HFFc6 (cell line): Measurements from ENCODE around the gene ACTG1. TPM values are rescaled to one million over a fixed set of nuclear protein-coding genes. Genes with fewer than 3 reads are reported as not detected.

ENCODE experiments used
- DNase-seq: peaks from one replicate; pipeline ENCODE4 v3.0.0-alpha.2; 2018
- H3K27ac Mint-ChIP-seq: 2 replicates; pipeline ENCODE4 v1.8.0; 2020; ENCODE audit warnings: mild to moderate bottlenecking, mixed read lengths
- H3K27me3 Mint-ChIP-seq: 2 replicates; pipeline ENCODE4 v1.8.0; 2021; ENCODE audit warnings: mild to moderate bottlenecking, moderate library complexity, mixed read lengths; ENCODE audit not compliant: insufficient read depth
- H3K36me3 Mint-ChIP-seq: 2 replicates; pipeline ENCODE4 v1.8.0; 2021; ENCODE audit warnings: low read depth, mixed read lengths
- H3K4me1 Mint-ChIP-seq: 2 replicates; pipeline ENCODE4 v1.8.0; 2020; ENCODE audit warnings: low read depth, mixed read lengths
- H3K4me3 Mint-ChIP-seq: 2 replicates; pipeline ENCODE4 v1.8.0; 2020; ENCODE audit warnings: mild to moderate bottlenecking, moderate library complexity, mixed read lengths
- H3K9me3 Mint-ChIP-seq: 2 replicates; pipeline ENCODE4 v1.8.0; 2020; ENCODE audit warnings: mild to moderate bottlenecking, mixed read lengths
- total RNA-seq, 6 experiments: library from RNA; stranded (reverse); fragmentation: NEBNext Ultra II Directional; extraction: Animal tissue kit (Norgen Biotek cat#: 25700); gene quantifications; 2 replicates in 1 of 6; 3 replicates in 5 of 6; pipeline ENCODE4 v1.2.3, GENCODE V29; 2021
- TF ChIP-seq, protein P1 (sequence below): fragments of 200-600 bp; sonication (generic); IDR thresholded peaks from 2 replicates; pipeline ENCODE4 v1.5.0; 2021; ENCODE audit warnings: antibody characterized with exemption, mild to moderate bottlenecking

The ACTG1 gene
- total RNA-seq, 6 experiments from 2014 or later = 7,891 to 11,135 (median 9,908) TPM

DNA sequence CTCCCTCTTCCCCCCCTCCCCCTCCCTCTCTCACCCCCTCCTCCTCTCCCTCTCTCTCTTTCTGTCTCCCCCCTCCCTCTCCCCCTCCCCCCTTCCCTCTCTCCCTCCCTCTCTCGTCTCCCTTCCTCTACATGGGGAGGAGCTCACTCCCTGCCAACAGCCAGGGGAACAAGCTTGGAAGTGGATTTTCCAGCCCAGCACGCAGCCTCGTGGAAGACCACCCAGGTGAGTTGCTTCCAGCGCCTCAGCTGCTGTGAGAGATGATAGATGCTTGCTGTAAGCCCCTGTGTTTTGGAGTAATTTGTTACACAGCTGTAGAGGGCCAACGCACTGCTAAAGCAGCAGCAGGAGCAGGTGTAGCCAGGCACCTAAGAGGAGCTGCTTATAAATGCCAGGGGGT, 20.8 kb downstream of the ACTG1 start:
- H3K4me3 Mint-ChIP-seq = no peak overlapping the region
- peaks cover 5% of the 10 kb centered on the region; the same call in 1 of the 2 replicates for H3K4me1 Mint-ChIP-seq
- H3K36me3 Mint-ChIP-seq = no peaks in the 10 kb centered on the region
- no peaks in the 10 kb centered on the region for H3K9me3 Mint-ChIP-seq
- no peak for DNase-seq
- TF ChIP-seq, protein P1, sequence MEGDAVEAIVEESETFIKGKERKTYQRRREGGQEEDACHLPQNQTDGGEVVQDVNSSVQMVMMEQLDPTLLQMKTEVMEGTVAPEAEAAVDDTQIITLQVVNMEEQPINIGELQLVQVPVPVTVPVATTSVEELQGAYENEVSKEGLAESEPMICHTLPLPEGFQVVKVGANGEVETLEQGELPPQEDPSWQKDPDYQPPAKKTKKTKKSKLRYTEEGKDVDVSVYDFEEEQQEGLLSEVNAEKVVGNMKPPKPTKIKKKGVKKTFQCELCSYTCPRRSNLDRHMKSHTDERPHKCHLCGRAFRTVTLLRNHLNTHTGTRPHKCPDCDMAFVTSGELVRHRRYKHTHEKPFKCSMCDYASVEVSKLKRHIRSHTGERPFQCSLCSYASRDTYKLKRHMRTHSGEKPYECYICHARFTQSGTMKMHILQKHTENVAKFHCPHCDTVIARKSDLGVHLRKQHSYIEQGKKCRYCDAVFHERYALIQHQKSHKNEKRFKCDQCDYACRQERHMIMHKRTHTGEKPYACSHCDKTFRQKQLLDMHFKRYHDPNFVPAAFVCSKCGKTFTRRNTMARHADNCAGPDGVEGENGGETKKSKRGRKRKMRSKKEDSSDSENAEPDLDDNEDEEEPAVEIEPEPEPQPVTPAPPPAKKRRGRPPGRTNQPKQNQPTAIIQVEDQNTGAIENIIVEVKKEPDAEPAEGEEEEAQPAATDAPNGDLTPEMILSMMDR = no peak
- no peak overlapping the region for H3K27ac Mint-ChIP-seq
- peaks cover 5% of the 10 kb centered on the region; the same call in 1 of the 2 replicates for H3K27me3 Mint-ChIP-seq

DNA sequence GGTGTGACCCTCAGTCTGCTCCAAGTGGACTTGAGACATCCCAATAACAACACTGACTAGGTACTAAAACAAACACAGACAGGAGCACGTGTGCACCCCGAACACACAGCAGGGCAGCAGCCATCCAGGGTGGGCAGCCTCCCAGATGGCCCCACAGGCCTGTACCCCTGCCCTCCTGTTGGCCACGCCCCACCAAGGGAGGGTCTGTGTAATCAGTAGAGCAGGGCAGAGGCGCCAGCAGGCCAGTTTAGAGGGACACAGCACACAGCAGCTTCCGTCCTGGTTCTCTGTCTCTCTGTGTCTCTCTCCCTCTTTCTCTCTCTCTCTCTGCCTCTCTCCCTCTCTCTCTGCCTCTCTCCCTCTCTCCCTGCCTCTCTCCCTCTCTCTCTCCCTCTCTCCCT, 21.4 kb downstream of the ACTG1 start:
- TF ChIP-seq, protein P1 = no peak
- no peaks in the 10 kb centered on the region for H3K9me3 Mint-ChIP-seq
- H3K27me3 Mint-ChIP-seq = peaks cover 5% of the 10 kb centered on the region; the same call in 1 of the 2 replicates
- H3K27ac Mint-ChIP-seq = no peak overlapping the region
- DNase-seq = no peak
- H3K4me3 Mint-ChIP-seq = no peak overlapping the region
- peaks cover 5% of the 10 kb centered on the region; the same call in 1 of the 2 replicates for H3K4me1 Mint-ChIP-seq
- no peaks in the 10 kb centered on the region for H3K36me3 Mint-ChIP-seq

DNA sequence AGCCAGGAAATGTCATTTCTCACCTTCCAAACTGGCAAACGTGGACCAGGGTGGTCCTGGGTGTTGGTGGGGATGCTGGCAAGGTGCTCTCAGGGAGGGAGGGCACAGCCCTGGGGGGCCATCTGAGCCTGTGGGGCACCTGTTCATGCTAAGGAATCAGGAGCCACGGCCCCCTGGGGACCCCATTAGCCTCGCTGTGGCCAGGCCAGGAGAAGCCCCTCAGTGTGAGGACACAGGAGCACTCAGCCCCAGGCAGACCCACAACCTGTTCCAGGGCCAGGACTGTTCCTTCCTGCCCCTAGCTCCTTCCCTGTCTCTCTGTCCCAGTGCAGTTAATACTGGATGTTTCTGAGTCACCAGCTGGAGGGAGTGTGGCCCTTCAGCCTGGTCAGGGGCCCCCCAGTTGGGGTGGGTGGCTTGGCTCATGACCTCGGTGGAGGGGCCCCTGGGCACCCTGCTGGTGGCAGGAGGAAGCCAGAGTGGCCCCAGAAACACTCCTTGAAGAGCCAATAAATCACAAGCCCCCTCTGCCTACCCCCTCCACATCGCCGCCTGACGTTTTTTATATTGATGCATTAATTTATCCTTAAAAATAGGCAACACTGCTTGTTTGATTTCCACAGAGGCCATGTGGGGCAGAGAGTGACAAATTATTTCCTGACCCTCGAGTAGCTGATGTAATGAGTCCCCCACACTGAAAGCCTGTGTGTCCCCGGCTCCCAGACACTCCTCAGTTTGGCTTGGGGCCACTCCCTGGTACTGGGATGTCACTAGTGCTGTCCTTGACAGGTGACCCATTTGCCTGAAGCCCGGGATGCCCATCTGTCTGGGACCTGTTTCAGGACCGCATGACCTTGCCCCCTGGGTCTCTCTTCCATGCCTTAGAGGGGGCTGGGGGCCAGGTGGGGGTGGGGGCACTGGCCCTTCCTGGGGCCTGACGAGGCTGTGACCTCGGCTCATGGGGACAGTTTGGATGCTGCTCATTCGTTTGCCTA, 22.3 kb downstream of the ACTG1 start:
- Mint-ChIP-seq H3K4me3 (no peak overlapping the region), H3K27me3 (peaks cover 5% of the 10 kb centered on the region; the same call in 1 of the 2 replicates), H3K27ac (no peak overlapping the region), H3K36me3 (no peaks in the 10 kb centered on the region), H3K9me3 (no peaks in the 10 kb centered on the region), H3K4me1 (peaks cover 5% of the 10 kb centered on the region; the same call in 1 of the 2 replicates)
- DNase-seq = no peak
- TF ChIP-seq, protein P1 = no peak

DNA sequence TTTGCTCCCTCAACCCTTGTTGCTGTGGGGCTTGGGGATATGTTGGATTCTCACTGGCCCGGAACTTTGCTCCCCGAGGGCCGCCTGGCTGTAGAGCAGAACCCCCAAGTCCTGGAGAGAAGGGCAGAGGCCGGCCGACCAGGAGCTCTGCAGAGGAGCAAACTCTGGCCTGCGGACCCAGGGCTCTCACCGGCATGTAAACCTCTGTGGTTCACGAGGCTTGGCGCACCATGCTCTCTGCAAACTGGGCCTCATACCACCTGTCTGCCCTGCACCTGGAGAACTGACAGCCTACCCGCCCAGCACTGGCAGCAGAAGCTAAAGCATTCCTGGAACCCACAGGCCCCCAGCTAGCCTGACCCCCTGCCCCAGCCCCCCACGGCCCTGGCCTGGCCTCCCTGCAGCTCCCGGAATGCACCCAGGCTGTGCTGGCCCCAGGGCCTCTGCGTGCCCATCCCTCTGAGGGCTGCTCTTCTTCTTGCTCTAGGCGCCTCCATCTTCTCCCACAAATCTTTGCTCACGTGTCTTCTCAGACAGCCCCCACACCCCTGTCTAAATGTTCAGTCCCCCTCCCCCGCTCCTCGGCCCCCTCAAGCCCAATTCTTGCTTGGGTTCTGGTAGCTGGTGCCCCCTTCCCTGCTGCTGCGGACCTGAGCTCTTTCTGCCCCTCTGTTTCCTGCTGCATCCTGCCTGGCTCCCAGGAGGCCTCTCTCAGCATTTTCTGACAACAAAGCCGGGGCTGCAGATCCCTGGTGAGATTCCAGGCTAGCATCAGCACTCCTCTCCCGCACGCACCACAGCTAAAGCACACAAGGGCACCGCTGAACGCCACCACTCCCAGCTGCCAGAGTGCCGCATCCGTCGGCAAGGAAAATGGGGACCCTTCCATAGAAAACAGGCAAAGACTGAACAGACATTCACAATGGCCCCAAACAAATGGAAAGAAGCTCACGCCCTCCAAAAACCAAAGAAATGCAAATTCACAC, 23.3 kb downstream of the ACTG1 start:
- no peak overlapping the region for H3K4me3 Mint-ChIP-seq
- H3K36me3 Mint-ChIP-seq = no peaks in the 10 kb centered on the region
- peaks cover 5% of the 10 kb centered on the region; the same call in 1 of the 2 replicates for H3K4me1 Mint-ChIP-seq
- TF ChIP-seq, protein P1 = no peak
- no peaks in the 10 kb centered on the region for H3K9me3 Mint-ChIP-seq
- no peak for DNase-seq
- H3K27ac Mint-ChIP-seq = no peak overlapping the region
- peaks cover 5% of the 10 kb centered on the region; the same call in 1 of the 2 replicates for H3K27me3 Mint-ChIP-seq

DNA sequence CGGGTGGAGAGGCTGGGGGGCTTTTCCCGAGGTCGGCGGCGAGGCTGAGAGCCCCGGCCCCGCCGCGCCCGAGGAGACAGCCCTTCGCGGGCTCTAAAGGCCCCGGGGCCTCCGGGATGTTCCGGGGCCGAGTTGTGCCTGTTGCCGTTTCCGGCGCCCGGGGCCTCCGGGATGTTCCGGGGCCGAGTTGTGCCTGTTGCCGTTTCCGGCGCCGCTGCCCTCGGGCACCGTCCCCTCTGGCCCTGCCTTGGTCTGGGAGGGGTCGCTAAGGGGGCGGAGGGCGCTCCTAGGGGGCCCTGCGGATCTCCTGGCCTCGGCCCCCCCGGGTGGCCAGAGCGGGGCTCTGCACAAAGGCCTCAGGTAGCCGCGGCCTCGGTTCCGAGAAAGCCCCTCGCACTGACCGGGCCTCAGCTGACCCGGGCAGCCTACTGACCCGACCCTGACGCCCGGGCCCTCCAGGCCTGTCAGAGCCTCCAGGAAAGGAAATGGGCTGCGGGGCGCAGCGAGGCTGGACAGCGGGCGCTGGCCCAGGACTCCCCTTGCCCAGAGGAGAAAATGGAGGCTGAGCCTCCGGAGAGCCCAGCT, 24.2 kb downstream of the ACTG1 start:
- Mint-ChIP-seq H3K4me1 (peaks cover 5% of the 10 kb centered on the region; the same call in 1 of the 2 replicates), H3K27me3 (peaks cover 2% of the 10 kb centered on the region; the same call in 1 of the 2 replicates), H3K27ac (no peak overlapping the region), H3K4me3 (no peak overlapping the region), H3K9me3 (no peaks in the 10 kb centered on the region), H3K36me3 (no peaks in the 10 kb centered on the region)
- DNase-seq = no peak
- TF ChIP-seq, protein P1 = no peak
